ENCODE measurements around the gene KCNB1. TPM values are rescaled to one million over a fixed set of nuclear protein-coding genes. Genes with fewer than 3 reads are reported as not detected.

The KCNB1 gene
- total RNA-seq, 1 donor from 2014 or later, result 21.3 TPM

GRCh38 chr20:49409302-49409974 lies 73.0 kb downstream of the KCNB1 start:
- Mint-ChIP-seq H3K9me3 (ENCODE audit: unreplicated experiment) (no peaks in the 10 kb centered on the region), H3K4me3 (ENCODE audit: unreplicated experiment) (no peak overlapping the region), H3K36me3 (ENCODE audit: unreplicated experiment) (peaks cover 2% of the 10 kb centered on the region), H3K27ac (ENCODE audit: unreplicated experiment) (peak overlapping the region; percentile 76), H3K27me3 (ENCODE audit: unreplicated experiment) (no peaks in the 10 kb centered on the region), H3K4me1 (ENCODE audit: unreplicated experiment) (peaks cover 70% of the 10 kb centered on the region)
- no peak for DNase-seq (ENCODE audit: extremely low spot score, unreplicated experiment)
- TF ChIP-seq CTCF (IDR thresholded peaks at IDR 0.05), result no peak

GRCh38 chr20:49408509-49409104 lies 73.9 kb downstream of the KCNB1 start:
- Mint-ChIP-seq H3K9me3 (ENCODE audit: unreplicated experiment) (no peaks in the 10 kb centered on the region), H3K4me1 (ENCODE audit: unreplicated experiment) (peaks cover 68% of the 10 kb centered on the region), H3K27ac (ENCODE audit: unreplicated experiment) (peak overlapping the region; percentile 71), H3K36me3 (ENCODE audit: unreplicated experiment) (peaks cover 2% of the 10 kb centered on the region), H3K27me3 (ENCODE audit: unreplicated experiment) (no peaks in the 10 kb centered on the region), H3K4me3 (ENCODE audit: unreplicated experiment) (no peak overlapping the region)
- DNase-seq (ENCODE audit: extremely low spot score, unreplicated experiment), result no peak
- no peak for TF ChIP-seq CTCF (IDR thresholded peaks at IDR 0.05)

- no peak overlapping the region for H3K4me3 Mint-ChIP-seq (ENCODE audit: unreplicated experiment)
- H3K36me3 Mint-ChIP-seq (ENCODE audit: unreplicated experiment), result peaks cover 5% of the 10 kb centered on the region
- H3K27ac Mint-ChIP-seq (ENCODE audit: unreplicated experiment), result no peak overlapping the region
- TF ChIP-seq CTCF (IDR thresholded peaks at IDR 0.05), result no peak
- H3K27me3 Mint-ChIP-seq (ENCODE audit: unreplicated experiment), result no peaks in the 10 kb centered on the region
- H3K4me1 Mint-ChIP-seq (ENCODE audit: unreplicated experiment), result peaks cover 57% of the 10 kb centered on the region
- no peaks in the 10 kb centered on the region for H3K9me3 Mint-ChIP-seq (ENCODE audit: unreplicated experiment)
- no peak for DNase-seq (ENCODE audit: extremely low spot score, unreplicated experiment)
These were observed 75.8 kb downstream of the KCNB1 start for GRCh38 chr20:49406666-49407065.

GRCh38 chr20:49405696-49406095 lies 76.8 kb downstream of the KCNB1 start:
- no peak for DNase-seq (ENCODE audit: extremely low spot score, unreplicated experiment)
- Mint-ChIP-seq H3K36me3 (ENCODE audit: unreplicated experiment) (peaks cover 5% of the 10 kb centered on the region), H3K27me3 (ENCODE audit: unreplicated experiment) (no peaks in the 10 kb centered on the region), H3K9me3 (ENCODE audit: unreplicated experiment) (no peaks in the 10 kb centered on the region), H3K4me1 (ENCODE audit: unreplicated experiment) (peaks cover 57% of the 10 kb centered on the region), H3K4me3 (ENCODE audit: unreplicated experiment) (no peak overlapping the region), H3K27ac (ENCODE audit: unreplicated experiment) (peak overlapping the region; percentile 34)
- no peak for TF ChIP-seq CTCF (IDR thresholded peaks at IDR 0.05)

- Mint-ChIP-seq H3K36me3 (ENCODE audit: unreplicated experiment) (peaks cover 5% of the 10 kb centered on the region), H3K27ac (ENCODE audit: unreplicated experiment) (peak overlapping the region; percentile 35), H3K27me3 (ENCODE audit: unreplicated experiment) (no peaks in the 10 kb centered on the region), H3K9me3 (ENCODE audit: unreplicated experiment) (no peaks in the 10 kb centered on the region), H3K4me1 (ENCODE audit: unreplicated experiment) (peaks cover 57% of the 10 kb centered on the region), H3K4me3 (ENCODE audit: unreplicated experiment) (no peak overlapping the region)
- TF ChIP-seq CTCF (IDR thresholded peaks at IDR 0.05), result no peak
- DNase-seq (ENCODE audit: extremely low spot score, unreplicated experiment), result no peak
These were observed 77.3 kb downstream of the KCNB1 start for GRCh38 chr20:49405062-49405683.

Data from osteocyte (in vitro differentiated cells).